HT1080 (cell line): ENCODE data around the gene LRRC8B. TPM values are rescaled to one million over a fixed set of nuclear protein-coding genes. Genes with fewer than 3 reads are reported as not detected.
"Not testable (repeated sequence)": the region's sequence is repeated elsewhere in the genome, so short reads cannot be mapped to it uniquely, and the experiment has no call there.

Experiments used
- DNase-seq: peaks from one replicate; pipeline ENCODE4 v3.0.0-alpha.2; 2015; ENCODE audit warnings: low read depth
- polyA plus RNA-seq, 2 experiments: library from polyadenylated mRNA; depleted of rRNA; stranded (reverse); fragments of >200 nt; gene quantifications; 2 replicates each; pipeline ENCODE4 v1.2.3, GENCODE V29; 2015
- total RNA-seq: library from RNA; depleted of rRNA; stranded (reverse); fragments of >200 nt; shearing (Covaris generic); gene quantifications from 2 replicates; pipeline ENCODE4 v1.2.3, GENCODE V29; 2014; rRNA removed

The LRRC8B gene
- 1.1 and 1.3 TPM in 2 replicates for total RNA-seq
- 2.0 and 3.1 TPM in 2 replicates for polyA plus RNA-seq (2015; cell fraction: cytosol; rRNA removed)
- 1.5 and 2.2 TPM in 2 replicates for polyA plus RNA-seq (2015; cell fraction: nucleus; rRNA removed)

- DNase-seq, result peak; percentile 80
Observed at GRCh38 chr1:89524369-89525168, at the start of gene LRRC8B. Gene LRRC8B (plus strand): TSS chr1:89524829. CDS start chr1:89582651, 57,822 bp downstream.

GRCh38 chr1:89475269-89475668 is 49.4 kb upstream of the LRRC8B start:
- DNase-seq, result no peak

DNA sequence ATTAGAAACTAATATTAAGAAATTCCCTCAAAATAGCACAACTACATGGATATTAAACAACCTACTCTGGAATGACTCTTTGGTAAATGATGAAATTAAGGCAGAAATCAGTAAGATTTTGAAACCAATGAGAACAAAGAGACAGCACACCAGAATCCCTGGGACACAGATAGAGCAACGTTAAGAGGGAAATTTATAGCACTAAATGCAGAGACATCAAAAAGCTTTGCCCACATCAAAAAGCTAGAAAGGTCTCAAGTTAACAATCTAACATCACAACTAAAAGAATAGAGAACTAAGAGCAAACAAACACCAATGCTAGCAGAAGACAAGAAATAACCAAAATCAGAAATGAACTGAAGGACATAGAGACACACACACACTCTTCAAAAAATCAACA is 48.6 kb upstream of the LRRC8B start:
- no peak for DNase-seq

GRCh38 chr1:89483010-89483756 is 41.4 kb upstream of the LRRC8B start:
- DNase-seq, result peak; percentile 49

- no peak for DNase-seq
Observed at GRCh38 chr1:89483757-89484077, 40.9 kb upstream of the LRRC8B start.

- no peak for DNase-seq
Observed at GRCh38 chr1:89484092-89485038, 40.3 kb upstream of the LRRC8B start.

GRCh38 chr1:89487972-89488371 is 36.7 kb upstream of the LRRC8B start:
- DNase-seq, result no peak

- peak; percentile 70 for DNase-seq
Observed at GRCh38 chr1:89489047-89489729, 35.4 kb upstream of the LRRC8B start.

- no peak for DNase-seq
Observed at GRCh38 chr1:89490389-89490788, 34.2 kb upstream of the LRRC8B start.

- DNase-seq, result no peak
Observed at GRCh38 chr1:89499320-89499719, 25.3 kb upstream of the LRRC8B start.

DNA sequence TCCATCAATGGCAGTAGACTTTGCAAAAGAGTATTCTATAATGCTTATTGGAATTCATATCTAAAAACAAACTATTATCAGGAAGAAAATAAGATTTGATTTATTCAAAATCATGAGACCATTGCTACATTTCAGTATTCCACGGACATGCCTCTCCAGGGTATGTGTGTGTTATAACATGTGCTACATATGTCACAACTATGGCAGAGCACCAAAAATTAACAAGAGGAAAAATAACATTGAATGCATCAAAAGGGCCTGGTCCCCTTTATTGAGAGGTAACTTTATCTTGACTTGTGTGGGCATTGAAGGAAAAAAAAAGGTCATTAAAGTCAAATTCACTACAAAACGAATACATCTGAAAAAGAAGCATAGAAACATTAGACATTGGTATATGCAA is 22.6 kb upstream of the LRRC8B start:
- DNase-seq, result no peak

DNA sequence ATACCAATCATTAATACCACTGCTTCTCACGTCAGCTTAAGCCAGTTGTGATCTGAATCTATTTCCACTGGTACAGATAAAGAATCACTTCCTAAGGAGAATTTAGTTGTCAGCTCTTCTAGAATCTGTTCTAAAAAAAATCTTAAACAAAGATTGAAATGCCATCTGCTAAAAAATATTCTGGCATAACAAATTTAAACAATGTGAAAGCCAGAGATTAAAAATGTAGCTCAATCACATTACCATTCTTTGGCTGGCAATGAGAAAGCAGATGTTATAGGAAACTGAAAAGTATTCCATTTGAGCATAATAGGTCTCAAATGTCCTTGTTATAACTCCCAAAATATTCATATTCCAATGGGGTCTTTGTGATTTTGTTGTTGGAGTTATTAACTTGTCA is 21.7 kb upstream of the LRRC8B start:
- DNase-seq, result no peak

DNA sequence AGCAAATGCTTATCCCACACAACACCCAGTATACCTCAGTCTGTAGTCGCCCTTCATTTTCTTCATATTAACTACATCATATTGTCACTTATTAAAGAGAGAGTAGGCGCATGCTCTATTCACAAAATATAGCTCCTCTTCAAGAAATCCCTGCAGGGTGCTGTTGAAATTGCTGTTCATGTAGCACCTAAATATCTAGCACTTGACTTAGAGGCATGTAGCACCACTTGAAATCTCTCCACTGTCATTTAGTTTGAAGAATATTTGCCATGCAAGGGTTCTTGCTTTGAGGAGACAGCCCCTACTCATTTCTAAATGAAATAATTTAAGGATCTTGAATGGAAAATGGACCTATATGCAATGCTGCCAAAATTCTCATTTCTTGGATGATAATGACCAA is 20.9 kb upstream of the LRRC8B start:
- DNase-seq, result no peak

GRCh38 chr1:89510061-89510460 is 14.6 kb upstream of the LRRC8B start:
- not testable (repeated sequence) for DNase-seq

- no peak for DNase-seq
Observed at GRCh38 chr1:89512996-89513720, 11.5 kb upstream of the LRRC8B start.

DNA sequence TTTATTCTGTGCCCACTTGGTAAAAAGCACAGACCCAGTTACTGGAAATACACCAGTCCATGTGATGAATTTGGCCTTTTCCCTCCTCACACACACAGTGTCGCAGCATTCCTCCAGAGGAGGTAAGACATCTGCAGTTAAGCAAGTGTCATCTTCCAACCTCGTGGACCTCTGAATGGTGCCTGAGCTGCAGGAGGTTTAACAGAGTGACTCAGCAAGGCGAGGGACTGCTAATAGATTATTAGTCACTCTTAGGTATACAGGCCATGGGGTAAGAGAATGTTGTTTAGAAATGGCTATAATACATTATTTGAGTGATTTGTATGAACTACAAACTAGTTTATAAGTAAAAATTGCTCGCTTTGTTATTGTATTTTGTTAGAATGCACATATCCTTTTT is 8.6 kb upstream of the LRRC8B start:
- DNase-seq, result peak; percentile 73

DNA sequence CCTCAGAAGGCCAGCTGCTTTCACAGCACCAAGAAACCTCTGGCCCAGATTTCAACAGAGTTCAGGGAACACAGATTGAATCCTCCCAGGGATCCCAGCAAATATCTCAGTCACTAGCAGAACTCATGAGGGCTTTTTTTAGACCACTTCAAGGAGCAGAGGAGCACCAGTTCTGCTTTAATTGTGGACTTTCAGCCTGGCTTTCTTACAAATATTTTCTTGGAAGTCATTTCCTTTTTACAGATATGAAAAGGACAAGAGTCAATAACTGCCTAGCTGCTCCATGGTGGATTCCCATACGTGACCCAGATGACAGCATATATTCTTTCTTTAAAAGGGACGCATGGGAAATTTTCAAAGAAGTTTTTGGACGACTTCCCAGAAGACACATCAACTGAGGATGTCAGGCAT is 6.4 kb upstream of the LRRC8B start:
- DNase-seq, result no peak

DNA sequence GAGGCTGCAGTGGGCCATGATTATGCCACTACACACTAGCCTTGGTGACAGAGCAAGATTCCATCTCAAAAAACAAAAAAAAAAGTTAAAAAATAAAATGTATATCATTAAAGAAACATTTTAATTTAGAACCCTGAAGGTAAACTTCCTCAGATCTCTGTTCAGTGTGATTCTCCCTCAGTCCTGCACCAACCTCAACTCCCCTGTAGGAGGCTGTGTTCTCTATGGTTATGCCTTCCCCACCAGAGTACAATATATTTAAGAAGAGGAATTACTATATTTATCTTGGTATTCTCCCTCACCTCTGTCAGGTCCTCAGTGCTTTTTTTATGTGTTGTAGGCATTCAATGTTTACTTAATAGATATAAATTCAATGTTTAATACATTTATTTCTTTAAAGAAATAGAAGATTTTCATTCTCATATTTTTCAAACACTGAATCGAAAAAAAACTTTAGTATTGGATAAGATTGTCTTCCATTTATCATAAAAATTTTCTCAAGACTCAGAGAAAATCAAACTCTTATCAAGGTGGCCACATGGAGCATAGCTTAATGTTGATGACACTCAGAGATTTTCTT is 4.8 kb upstream of the LRRC8B start:
- no peak for DNase-seq

- not testable (repeated sequence) for DNase-seq
Observed at GRCh38 chr1:89521977-89522376, 2.7 kb upstream of the LRRC8B start.
